22Rv1 (cell line): ENCODE results near the gene MYMX.

Source experiments
- ZFX ChIP-seq: fragments of 450-650 bp; IDR thresholded peaks from 2 replicates; pipeline ENCODE4 v1.6.1; 2017; ENCODE audit warnings: antibody characterized with exemption, borderline replicate concordance
- TF ChIP-seq, protein P1 (sequence below): fragments of 450-650 bp; IDR thresholded peaks from 2 replicates; pipeline ENCODE4 v1.5.1; 2017; ENCODE audit warnings: mild to moderate bottlenecking

DNA sequence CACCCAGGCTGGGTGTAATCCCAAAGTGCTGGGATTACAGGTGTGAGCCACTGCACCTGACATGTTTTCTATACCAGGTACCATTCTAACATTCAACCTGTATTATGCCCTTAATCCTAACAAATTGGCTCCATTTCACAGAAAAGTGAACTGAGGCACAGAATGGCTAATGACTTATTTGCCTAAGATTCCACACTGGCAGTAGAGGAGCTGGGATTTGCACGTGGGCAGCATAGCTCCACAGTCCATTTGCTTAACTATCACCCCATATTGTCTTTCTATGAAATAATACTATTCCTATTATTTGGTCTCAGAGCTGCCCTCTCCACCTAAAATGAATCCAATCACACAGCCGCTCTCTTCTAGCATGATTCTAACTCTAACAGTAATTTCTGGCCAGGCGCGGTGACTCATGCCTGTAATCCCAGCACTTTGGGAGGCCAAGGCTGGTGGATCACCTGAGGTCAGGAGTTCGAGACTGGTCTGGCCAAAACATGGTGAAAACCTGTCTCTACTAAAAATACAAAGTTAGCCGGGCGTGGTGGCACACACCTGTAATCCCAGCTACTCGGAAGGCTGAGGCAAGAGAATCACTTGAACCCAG is 23.3 kb upstream of the MYMX start:
- TF ChIP-seq, protein P1, sequence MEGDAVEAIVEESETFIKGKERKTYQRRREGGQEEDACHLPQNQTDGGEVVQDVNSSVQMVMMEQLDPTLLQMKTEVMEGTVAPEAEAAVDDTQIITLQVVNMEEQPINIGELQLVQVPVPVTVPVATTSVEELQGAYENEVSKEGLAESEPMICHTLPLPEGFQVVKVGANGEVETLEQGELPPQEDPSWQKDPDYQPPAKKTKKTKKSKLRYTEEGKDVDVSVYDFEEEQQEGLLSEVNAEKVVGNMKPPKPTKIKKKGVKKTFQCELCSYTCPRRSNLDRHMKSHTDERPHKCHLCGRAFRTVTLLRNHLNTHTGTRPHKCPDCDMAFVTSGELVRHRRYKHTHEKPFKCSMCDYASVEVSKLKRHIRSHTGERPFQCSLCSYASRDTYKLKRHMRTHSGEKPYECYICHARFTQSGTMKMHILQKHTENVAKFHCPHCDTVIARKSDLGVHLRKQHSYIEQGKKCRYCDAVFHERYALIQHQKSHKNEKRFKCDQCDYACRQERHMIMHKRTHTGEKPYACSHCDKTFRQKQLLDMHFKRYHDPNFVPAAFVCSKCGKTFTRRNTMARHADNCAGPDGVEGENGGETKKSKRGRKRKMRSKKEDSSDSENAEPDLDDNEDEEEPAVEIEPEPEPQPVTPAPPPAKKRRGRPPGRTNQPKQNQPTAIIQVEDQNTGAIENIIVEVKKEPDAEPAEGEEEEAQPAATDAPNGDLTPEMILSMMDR = no peak
- no peak for TF ChIP-seq ZFX
